ENCODE data around the gene FSTL4.
"Not testable (repeated sequence)": the region's sequence is repeated elsewhere in the genome, so short reads cannot be mapped to it uniquely, and the experiment has no call there.

The FSTL4 gene

DNA sequence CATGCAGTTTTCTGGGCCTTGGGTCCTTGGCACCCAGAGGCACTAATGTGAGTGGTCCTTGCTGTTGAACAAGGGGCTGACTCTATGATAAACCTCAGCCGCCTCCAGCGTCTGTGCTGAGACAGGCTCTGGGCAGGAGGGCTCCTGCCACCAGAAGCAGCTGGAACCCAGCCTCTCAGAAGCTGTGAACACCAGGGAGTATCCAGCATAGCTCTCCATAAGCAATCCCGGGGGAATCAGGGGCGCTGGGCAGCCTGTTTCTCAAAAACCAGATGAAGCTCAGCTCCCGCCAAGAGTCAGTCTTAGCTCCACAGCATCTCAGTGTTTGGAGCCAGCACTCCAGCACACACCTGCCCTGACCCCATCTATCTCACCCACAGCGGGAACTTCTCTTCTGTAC lies 390.3 kb downstream of the FSTL4 start:
- no peak for DNase-seq (ENCODE audit: low read depth)

DNA sequence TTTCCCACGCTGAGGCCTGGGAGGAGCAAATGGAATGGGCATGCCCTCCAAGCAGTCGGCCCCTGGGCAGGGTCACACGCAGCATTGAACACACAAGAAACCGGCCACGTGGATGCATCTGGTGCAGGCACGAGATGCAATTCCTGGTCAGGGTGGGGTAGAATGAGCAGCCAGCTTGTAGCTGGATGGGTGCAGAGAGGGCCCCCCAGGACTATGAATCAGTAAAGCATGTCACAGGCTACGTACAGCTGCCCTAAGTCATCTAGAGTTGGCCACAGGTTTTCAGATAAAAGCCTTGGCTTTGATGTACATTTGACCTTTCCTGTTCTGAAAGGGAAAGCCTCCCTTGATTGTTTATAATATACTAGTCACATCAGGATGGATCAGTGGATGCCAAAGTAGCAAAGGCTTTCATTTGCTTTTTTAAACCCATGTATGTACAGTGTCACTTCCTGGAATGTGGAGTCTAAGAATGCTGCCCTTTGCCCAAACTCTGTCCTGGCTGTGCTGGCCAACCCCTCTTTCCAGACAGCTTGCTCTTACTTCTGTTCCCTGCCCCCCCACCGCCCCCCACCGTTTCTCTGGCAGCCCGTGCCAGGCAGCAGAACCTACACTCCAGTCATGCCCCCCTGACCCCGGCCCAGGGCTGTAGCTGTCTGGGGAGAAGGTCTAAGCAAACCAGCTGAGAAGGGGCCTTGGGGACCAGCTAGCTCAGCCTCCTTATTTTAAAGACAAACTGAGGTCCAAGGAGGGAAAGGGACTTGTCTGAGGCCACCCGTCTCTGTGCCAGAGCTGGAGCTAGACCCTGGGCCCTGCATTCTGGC lies 391.3 kb downstream of the FSTL4 start:
- no peak for DNase-seq (ENCODE audit: low read depth)

DNA sequence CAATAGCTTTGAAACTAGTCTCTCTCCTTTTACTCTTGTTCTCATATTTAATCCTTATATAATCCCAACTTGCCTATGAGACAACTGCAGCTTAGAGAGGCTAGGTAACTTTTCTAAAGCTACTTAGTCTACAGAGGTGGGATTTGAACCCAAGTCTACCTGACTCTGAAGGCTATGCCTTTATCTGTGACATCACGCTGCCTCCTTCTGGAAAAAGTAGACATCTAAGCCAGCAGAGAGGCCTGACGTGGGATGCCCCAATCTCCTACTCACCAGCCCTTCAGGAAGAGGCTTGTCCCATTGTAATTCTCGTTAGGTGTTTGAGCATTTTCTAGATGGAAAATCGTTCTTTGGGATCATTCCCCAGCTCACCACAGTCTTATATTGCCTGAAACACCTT lies 393.0 kb downstream of the FSTL4 start:
- no peak for DNase-seq (ENCODE audit: low read depth)

DNA sequence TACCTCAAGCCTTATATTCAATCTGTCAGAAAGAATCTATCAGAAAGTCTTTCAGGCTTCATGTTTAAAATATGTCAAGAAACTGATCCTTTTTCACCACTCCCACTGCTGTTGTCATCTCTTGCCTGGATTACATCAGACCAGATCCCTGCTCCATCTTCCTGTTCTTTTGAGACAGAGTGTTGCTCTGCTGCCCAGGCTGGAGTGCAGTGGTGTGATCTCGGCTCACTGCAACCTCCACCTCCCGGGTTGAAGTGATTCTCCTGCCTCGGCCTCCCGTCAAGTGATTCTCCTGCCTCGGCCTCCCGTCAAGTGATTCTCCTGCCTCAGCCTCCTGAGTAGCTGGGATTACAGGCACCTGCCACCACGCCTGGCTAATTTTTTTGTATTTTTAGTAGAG lies 396.2 kb downstream of the FSTL4 start:
- not testable (repeated sequence) for DNase-seq (ENCODE audit: low read depth)

DNA sequence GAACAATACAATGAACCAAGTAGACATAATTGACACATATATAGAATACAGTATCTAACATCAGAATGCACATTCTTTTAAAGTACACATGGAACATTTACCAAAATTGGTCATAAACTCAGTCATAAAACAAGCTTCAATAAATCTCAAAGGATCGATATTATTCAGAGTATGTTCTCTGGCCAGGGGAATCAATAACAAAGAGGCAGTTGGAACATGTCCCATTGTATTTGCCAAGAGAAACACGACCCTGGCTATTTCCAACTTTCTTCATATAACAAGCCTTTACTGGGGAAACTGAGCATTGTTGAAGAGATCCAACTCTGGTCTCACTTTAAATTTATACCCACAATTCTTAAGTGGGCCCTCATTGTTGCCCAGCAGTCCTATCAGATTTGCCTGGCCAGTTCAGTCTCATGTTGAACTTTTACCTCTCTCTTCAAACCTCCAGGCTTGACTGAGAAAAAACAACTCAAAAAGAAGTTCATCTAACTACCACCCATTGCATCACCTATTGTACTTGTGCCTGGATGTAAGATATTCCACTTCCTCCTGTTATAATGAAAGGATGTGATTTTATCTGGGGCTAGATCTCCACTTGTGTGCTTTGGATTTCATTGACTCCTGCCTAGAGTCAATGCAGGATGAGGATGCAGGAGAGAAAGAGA lies 398.1 kb downstream of the FSTL4 start:
- no peak for DNase-seq (ENCODE audit: low read depth)

DNA sequence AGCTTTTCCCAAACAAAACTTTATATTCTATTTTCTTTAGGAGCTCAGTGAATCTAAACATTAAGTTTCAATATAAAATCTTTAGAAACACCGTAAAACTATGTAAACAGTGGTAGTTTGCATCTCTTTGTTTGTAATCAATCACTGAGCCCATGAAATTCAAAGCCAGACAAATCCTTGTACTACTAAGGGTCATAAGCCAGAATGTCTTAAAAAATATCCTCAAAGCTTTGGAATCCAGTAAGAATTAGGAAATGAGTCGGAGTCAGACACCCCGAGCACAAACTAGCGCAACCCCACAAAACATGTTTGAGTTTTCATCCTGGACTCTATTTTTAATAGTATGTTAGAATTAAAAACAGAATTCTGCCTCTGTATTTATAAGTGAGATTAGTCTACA lies 406.7 kb downstream of the FSTL4 start:
- no peak for DNase-seq (ENCODE audit: low read depth)

DNA sequence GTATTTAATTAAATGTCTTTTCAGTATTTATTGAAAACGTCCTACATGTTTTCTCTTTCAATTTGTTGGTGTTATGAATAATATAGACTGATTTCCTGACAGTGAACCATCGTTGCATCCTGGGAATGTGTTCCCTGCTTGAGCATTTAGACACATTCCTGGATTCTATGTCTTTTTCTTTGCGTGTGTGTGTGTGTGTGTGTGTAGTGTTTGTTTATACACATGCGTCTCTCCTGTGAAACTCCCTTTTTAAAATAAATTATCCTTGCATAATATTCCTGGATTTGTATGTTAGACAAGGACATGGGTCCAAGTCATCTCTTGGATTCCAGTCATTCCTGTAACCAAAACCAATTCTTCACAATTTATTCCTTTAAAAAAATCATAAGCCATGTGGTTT lies 407.1 kb downstream of the FSTL4 start:
- DNase-seq (ENCODE audit: low read depth), result no peak

DNA sequence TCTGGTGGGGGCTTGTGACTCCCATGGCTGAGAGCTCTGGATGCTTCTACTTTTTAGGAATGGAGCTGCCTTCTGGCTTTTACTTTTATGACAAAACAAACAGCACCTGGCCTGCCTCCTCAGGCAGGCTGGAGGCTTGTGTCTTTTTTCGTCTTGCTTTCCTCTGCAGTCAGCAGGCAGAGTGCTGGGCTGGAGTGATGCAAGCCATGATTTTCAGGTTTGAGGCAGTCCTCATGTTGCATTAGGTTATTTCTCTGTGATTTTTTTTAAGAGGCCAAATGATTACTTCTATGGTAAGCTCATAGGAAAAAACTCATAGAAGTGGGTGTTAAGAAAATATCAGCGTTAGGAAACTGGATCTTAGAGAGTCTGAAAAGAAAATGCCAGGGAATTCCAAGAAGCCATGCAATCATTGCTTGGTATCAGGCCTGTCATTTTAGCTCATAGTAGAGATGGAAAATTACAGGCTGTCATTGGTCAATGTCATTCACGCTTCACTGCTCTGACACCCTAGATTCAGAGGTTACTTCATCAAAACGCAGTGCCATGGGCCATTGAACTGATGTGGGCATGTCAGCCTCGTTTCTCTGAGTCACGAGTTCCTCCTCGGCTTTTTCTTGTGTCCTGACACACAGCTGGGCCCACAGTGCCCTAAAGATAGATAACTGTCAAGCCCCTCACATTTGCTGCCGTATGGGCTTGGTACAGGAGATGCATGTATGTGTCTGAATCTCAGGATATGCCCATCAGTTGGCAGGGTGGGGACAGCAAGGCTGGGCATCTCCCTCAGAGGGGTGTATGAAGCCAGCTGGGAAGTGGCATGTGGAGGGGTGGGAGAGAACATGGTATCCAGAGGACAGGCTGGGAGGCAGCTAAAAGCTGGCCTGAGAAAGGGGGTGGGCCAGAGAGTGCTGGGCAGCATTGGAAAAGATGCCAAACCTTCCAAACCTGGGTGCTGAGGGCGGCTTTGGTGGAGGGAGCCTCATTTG lies 408.7 kb downstream of the FSTL4 start:
- DNase-seq (ENCODE audit: low read depth), result no peak

DNA sequence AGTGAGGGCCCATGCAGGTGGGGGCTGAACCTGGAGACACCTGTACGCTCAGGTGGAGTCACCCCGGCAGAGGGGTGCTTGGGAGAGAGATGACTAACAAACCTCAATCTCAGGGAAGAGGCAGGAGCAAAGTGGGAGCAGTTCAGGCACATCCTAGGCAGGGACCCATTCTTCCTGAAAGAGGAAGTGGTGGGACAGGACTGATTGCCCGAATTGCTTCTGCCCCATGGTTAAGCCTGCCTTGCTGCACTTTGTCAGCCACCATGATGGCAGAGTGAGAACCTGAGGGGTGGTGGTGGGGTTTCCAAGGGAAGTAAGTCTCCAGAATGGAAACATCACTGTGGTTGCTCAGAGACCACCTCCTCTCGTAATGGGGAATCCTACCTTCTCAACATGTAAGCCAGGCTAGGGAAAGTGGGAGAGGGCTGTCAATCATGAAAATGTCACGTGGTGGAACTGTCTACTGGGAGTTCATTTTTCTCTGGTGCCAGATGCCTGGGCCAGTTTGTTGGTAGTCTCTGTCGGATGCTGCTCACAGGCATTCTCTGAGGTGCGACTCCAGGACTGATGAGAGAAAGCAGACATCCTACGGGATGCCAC lies 410.2 kb downstream of the FSTL4 start:
- DNase-seq (ENCODE audit: low read depth), result no peak

DNA sequence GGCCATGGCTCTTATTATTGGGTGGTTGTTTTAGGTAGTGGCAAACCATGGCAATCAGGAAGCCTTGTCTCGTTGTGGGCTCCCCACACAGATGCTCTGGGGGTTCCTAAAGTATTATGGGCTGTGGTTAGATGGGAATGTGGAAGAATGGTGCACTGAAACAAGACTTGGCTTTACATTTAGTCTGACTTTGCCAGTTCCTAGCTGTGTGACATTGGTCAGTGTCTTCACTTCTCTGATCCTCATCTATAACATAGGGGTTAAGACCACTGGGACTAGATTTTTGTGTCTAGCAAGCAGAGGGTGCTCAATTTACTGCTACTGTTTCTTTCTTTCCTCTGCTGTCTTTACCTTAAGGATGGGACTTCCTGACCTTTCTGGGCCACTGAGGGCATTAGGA lies 411.0 kb downstream of the FSTL4 start:
- no peak for DNase-seq (ENCODE audit: low read depth)

DNA sequence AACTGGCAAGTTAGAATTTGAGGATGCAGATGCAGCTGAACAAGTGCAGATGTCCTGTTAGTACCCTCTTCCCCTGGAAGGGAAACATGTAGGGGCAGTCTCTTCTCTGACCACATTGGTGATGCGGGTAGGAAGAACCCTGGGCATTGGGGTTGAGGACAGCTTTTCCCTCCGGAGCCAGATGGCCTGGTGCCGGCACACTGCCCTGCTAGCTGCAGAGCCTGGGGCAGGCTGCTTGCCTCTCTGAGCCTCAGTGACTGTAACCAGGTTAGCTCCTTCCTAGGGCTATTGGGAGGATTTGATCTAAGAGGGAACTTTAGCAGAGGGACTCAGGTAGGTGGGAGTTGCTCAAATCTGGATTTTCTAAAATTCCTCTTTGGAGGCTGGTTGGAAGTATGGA lies 412.1 kb downstream of the FSTL4 start:
- DNase-seq (ENCODE audit: low read depth), result no peak

DNA sequence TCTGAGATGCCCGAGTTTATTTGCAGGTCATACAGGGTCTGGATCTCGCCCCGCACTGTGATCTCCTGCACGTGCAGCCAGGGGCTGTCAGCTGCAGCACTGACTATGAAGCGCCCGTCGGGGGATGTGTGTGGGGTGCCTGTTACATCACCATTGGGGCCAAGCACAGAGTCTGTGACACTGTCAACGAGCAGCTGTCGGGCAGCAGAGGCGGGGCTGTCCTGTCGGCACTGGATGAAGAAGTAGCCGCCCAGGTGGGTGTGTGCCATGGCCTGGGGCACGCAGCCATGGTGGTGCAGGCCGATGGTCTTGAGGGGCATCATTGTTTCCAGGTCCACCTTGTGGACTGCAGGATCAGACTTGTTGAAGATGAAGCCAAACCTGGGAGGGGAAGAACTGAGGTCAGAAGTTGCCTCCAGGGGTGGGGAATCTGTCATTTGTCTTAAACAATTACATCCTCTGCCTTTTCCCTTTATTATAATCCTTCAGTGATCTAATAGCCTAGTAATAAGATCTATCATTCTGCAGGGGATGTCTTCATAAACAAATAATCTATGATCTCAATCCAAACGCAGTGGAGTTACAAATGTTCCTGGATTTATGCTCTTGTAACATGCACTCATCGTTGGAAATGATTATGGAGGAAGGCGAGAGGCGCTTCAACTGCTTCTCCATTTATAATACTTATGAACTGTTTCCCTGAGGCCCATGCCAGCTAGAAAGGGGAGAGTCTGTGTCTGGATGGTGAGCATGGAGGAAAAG lies 412.7 kb downstream of the FSTL4 start:
- DNase-seq (ENCODE audit: low read depth), result no peak

DNA sequence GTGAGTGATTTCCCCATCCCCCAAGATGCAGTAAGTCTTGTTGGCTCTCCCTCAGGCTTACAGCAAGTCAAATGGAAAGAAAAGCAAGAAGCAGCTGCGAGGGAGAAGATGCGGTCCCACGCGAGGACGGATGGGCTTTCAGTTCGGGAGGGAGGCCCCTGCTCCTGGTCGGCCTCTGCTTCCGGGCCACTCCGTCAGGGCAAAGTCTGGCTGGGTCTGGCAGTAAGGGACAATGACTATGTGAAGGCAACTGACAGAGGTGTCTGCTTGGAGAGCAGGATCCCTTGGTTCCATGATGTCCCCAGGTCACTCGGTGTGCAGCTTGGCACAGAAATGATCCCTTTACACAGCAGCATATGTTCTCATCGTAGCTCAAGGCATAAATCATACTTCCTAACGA lies 413.8 kb downstream of the FSTL4 start:
- DNase-seq (ENCODE audit: low read depth), result no peak

DNA sequence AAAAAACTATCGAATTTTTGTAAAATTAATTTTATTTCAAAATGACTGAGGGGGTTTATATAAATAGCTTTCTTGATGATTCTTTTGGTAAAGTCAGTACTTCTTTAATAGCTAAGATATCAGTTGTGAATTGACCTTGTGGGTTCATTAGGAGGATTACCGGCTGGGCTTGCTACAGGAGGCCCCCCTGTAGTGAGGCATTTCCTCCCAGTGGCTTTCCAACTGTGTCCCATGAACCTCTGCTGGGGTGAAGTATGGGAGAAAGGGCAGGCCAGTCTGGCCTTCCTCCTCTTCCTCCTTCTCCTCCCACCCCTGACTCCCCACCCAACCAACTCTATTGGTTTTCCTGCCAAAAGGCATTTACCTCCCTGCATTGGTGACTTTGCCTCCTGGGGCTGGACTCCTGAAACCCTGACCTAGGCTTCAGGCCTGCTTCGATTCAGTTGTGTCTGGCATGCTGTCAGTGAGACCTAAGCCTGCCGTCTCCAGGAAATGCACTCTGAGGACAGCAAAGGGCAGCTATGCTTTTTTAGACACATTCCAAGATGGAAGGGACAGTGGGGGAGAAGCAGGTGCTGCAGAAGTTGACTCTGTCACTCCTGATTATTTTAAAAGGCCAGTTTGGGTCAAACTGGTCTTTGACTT lies 415.8 kb downstream of the FSTL4 start:
- DNase-seq (ENCODE audit: low read depth), result no peak

DNA sequence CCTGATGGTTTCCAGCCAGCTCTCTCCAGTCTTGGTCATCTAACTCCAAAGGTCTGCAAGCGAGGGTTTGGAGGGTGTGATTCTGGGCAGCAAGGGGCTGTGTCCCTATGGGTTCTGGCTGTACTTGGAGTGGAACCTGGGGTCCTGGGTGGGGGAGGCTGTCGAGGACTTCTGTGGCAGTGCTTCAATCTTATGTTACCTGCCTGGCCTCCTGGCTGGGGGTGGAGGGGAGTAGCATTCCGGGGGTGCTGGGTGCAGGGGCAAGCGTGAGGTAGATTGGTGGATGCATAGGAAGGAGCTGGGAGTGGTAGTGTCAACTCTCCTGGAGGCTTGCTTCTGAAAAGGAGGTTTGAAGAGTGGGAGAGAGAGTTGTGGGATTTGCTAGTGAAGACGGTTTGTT lies 417.1 kb downstream of the FSTL4 start:
- no peak for DNase-seq (ENCODE audit: low read depth)

DNA sequence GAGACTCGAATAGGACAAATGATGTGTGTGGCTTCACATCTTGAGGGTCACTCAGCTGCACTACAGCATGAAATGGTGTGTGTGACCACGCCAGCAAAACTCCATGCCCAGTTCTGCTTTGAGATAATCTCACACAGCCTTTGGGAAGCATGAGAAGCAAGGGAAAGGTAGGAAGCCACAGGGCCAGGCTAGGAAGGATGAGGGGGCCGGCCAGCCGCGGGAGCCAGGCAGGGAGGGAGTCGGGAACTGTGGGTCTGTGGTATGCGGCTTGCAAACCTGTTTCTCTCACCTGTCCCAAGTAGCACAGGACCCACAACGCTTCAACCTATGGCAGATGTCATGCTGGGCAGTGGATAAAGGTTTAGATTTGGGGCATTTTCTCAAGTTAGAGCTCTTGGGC lies 418.5 kb downstream of the FSTL4 start:
- no peak for DNase-seq (ENCODE audit: low read depth)

DNA sequence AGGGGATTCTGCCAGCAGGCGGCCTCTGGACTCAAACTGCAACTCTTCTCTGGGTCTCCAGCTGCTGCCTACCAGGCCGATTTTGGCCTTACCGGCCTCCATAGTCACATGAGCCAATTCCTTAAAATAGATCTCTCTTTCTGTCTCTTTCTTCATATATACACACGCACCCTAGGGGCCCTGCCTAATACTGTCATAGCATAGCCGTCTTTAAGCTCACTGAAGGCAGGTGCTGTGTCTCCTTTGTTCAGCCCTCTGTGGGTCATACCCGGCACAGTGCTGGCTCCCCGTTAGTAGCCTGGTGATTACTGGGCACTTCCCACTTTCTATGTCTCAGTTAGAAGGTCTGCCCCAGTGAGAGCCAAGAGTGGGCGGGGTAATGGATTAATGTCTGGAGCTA lies 419.6 kb downstream of the FSTL4 start:
- no peak for DNase-seq (ENCODE audit: low read depth)

DNA sequence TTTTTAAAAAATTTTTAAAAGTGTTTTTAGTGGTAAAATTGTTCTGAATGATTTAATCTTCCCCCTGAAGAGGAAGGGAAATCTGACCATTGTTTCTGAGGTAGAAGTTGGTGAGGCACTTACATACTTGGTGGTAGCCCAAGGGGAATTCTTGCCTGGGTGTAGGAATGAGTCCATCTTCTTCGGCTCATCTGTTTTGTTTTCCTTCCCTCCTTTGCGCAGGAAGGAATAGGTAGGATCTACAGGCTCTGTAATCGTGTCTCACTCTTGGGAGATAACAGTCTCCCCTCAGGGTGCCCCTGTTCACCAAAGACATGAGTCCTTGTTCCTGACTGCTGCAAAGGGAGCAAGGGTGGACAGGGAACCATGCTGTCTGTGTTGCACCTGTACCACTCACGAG lies 422.5 kb downstream of the FSTL4 start:
- no peak for DNase-seq (ENCODE audit: low read depth)

DNA sequence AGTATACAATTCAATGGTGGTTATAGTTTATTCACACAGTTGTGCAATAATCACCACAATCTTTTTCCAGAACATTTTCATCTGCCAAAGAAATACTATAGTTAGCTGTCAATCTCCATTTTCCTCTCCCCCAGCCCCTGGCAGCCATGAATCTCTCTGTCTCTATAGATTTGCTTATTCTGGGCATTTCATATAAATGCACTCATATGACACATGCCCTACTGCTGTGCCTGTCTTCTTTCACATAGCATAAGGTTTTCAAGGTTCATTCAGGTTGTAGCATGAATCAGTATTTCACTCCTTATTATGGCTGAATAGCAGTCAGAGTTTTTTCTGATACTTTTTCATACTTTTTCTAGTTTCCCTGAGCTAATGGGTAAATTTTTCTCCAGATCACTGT lies 432.9 kb downstream of the FSTL4 start:
- no peak for DNase-seq (ENCODE audit: low read depth)

DNA sequence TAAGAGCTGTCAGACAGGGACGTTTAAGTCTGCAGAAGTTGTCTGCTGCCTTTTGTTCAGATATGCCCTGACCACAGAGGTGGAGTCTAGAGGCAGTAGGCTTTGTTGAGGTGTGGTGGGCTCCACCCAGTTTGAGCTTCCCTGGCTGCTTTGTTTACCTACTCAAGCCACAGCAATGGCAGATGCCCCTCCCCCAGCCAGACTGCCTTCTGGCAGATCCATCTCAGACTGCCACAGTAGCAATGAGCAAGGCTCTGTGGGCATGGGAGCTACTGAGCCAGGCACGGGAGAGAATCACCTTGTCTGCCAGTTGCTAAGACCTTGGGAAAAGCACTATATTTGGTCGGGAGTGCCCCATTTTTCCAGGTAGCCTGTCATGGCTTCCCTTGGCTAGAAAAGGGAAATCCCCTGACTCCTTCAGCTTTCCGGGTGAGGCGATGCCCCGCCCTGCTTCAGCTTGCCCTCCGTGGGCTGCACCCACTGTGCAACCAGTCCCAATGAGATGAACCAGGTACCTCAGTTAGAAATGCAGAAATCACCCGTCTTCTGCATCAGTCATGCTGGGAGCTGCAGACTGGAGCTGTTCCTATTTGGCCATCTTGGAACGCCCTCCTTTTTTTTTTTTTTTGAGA lies 441.5 kb downstream of the FSTL4 start:
- peak; percentile 18 for DNase-seq (ENCODE audit: low read depth)

Data from activated T-cell treated with anti-CD3 and anti-CD28 coated beads for 48 hours (primary cell).